ENCODE results near the gene EPHB1. TPM values are rescaled to one million over a fixed set of nuclear protein-coding genes. Genes with fewer than 3 reads are reported as not detected.

EPHB1 gene
- total and polyA plus RNA-seq, 2 of the 13 experiments (the other 11 are each of a cell fraction or from before 2014, with no cell fraction given), result 0.07 to 0.21 TPM

- TF ChIP-seq MED8 (CRISPR knock-in tag; IDR thresholded peaks at IDR 0.05; ENCODE audit: insufficient replicate concordance) (no peak), DZIP1 (CRISPR knock-in tag; IDR thresholded peaks at IDR 0.05) (no peak), ZNF546 (CRISPR knock-in tag; conservative IDR thresholded peaks at IDR 0.05) (no peak), SP2 (CRISPR knock-in tag; IDR thresholded peaks at IDR 0.05) (no peak), ZNF713 (CRISPR knock-in tag; IDR thresholded peaks at IDR 0.05) (no peak), ZMAT3 (CRISPR knock-in tag; conservative IDR thresholded peaks at IDR 0.05) (no peak), ZNF569 (CRISPR knock-in tag; IDR thresholded peaks at IDR 0.05; ENCODE audit: borderline replicate concordance) (no peak), ZNF782 (CRISPR knock-in tag; IDR thresholded peaks at IDR 0.05; ENCODE audit: borderline replicate concordance) (no peak), BHLHE40 (IDR thresholded peaks at IDR 0.05; ENCODE audit: low read length) (no peak), ZNF317 (CRISPR knock-in tag; IDR thresholded peaks at IDR 0.05) (no peak), ZNF441 (CRISPR knock-in tag; IDR thresholded peaks at IDR 0.05; ENCODE audit: borderline replicate concordance) (no peak), DNMT1 (CRISPR knock-in tag; IDR thresholded peaks at IDR 0.05) (no peak)
- DNase-seq (ENCODE audit: low spot score), result no peak
- Histone ChIP-seq H3K9ac (ENCODE audit: insufficient read depth, low read depth, low read length) (no peak overlapping the region), H3K79me2 (ENCODE audit: insufficient read depth, low read length) (no peaks in the 10 kb centered on the region), H3K4me2 (ENCODE audit: low read depth, low read length) (no peak overlapping the region), H2AFZ (ENCODE audit: low read length) (no peak overlapping the region), H4K20me1 (ENCODE audit: insufficient read depth, low read length) (no peaks in the 10 kb centered on the region), H3K27me3 (ENCODE audit: control insufficient read depth in 1 of 2, insufficient read depth in 2 of 2, low read length in 2 of 2) (no peaks in the 10 kb centered on the region; a peak in 1 of 5 replicates), H3K9me3 (ENCODE audit: low read length) (no peaks in the 10 kb centered on the region), H3K36me3 (replicated peaks in 1 of 2; ENCODE audit: control insufficient read depth in 1 of 2, insufficient read depth in 2 of 2, low read length in 2 of 2) (no peaks in the 10 kb centered on the region), H3K27ac (ENCODE audit: extremely low read length, insufficient read depth, low read length) (no peak overlapping the region), H3K4me3 (replicated peaks in 1 of 3; ENCODE audit: insufficient read depth in 1 of 3, low read depth in 2 of 3, low read length in 3 of 3) (no peak overlapping the region), H3K4me1 (ENCODE audit: insufficient read depth, low read length) (no peaks in the 10 kb centered on the region)
- ChIA-PET POLR2A (no interaction called here), CTCF (ENCODE audit: low intra/inter-chr PET ratio, low total read pairs) (no interaction called here)
- in situ Hi-C loops (cut with HindIII; ENCODE audit: extremely low pct_ligation_motif_present, low pct_unique_long_range_greater_than_20kb), result loop anchor here (5.0 kb wide), 1 partner anchor 154 kb away; no protein-coding TSS in a partner anchor
- WGBS (ENCODE audit: low lambda C conversion rate), result 0% methylated on average over 1 of the region's 2 CpGs
- no peak for FAIRE-seq
- no TSS peak for BruUV-seq (replicated peaks)
- ATAC-seq, result no peak
- intact Hi-C loops (cut with micrococcal nuclease; ENCODE audit: unreplicated experiment), result loop anchor here (2.0 kb wide), 1 partner anchor 155 kb away; no protein-coding TSS in a partner anchor
Measured at GRCh38 chr3:134755821-134756220, 39.2 kb upstream of the EPHB1 start.
